Measurements from ENCODE around the gene TBC1D22A. TPM values are rescaled to one million over a fixed set of nuclear protein-coding genes. Genes with fewer than 3 reads are reported as not detected.

TBC1D22A gene
- total and polyA plus RNA-seq, 2 experiments from 2014 or later: 9.6 to 13.3 TPM

DNA sequence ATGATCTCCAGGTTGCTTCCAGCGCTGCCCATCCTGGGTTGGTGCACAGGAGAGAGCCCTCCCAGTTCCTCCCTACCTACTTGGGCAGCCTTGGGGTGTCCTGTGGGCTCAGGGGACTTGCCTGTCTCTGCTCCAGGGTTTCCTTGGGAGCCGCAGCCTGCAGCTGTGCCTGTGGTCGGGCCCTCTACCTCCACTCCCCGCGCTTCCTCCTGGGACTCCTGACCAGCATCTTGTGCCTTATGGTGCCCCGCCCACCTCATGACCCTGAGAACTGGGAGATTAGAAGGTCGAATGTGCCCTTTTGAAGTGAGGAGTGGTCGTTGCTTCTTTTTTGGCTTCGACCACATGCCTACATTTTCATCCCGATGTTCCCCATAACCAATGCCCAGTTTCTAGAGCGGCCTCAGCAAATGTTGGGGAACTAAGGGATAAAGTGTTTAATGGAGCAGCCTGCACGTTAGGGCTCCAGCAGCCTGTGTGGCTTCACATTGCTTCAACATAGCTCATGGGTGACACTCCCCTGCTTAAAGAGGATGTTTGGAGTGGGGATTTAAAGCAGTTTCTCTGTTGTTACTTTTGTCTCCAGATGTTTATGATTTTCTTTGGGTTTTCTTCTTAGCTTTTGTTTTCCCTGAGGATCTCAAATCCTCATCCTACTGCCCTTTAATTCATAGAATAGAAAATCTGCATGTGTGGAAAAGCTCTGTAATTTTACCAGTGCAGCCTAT, 248.8 kb downstream of the TBC1D22A start:
- no peak for DNase-seq (ENCODE audit: low spot score)
- Histone ChIP-seq H3K27ac (ENCODE audit: low read depth) (no peak overlapping the region), H3K27me3 (ENCODE audit: insufficient read depth) (no peaks in the 10 kb centered on the region), H3K4me2 (no peak overlapping the region), H2AFZ (no peak overlapping the region), H3K36me3 (ENCODE audit: insufficient read depth) (no peaks in the 10 kb centered on the region), H3K9me2 (ENCODE audit: insufficient read depth) (no peaks in the 10 kb centered on the region), H3F3A (replicated peaks; ENCODE audit: low read depth) (no peaks in the 10 kb centered on the region), H3K4me1 (ENCODE audit: insufficient read depth) (no peaks in the 10 kb centered on the region), H4K20me1 (replicated peaks; ENCODE audit: insufficient read depth) (no peaks in the 10 kb centered on the region), H3K79me2 (replicated peaks; ENCODE audit: insufficient read depth) (no peaks in the 10 kb centered on the region), H3K4me3 (no peak overlapping the region)
- no peak for ATAC-seq
- H3K27ac Mint-ChIP-seq: no peak overlapping the region
- TF ChIP-seq EZH2 (IDR thresholded peaks at IDR 0.05; ENCODE audit: low read depth, unreplicated experiment) (no peak), NANOG (IDR thresholded peaks at IDR 0.05; ENCODE audit: borderline replicate concordance) (no peak), POLR2AphosphoS5 (IDR thresholded peaks at IDR 0.05; ENCODE audit: low read depth) (no peak), JUNB (IDR thresholded peaks at IDR 0.05; ENCODE audit: unreplicated experiment) (no peak), ZNF462 (CRISPR knock-in tag; IDR thresholded peaks at IDR 0.05) (no peak), CREB1 (CRISPR knock-in tag; IDR thresholded peaks at IDR 0.05; ENCODE audit: low read depth) (no peak)
- TF ChIP-seq, protein P1, sequence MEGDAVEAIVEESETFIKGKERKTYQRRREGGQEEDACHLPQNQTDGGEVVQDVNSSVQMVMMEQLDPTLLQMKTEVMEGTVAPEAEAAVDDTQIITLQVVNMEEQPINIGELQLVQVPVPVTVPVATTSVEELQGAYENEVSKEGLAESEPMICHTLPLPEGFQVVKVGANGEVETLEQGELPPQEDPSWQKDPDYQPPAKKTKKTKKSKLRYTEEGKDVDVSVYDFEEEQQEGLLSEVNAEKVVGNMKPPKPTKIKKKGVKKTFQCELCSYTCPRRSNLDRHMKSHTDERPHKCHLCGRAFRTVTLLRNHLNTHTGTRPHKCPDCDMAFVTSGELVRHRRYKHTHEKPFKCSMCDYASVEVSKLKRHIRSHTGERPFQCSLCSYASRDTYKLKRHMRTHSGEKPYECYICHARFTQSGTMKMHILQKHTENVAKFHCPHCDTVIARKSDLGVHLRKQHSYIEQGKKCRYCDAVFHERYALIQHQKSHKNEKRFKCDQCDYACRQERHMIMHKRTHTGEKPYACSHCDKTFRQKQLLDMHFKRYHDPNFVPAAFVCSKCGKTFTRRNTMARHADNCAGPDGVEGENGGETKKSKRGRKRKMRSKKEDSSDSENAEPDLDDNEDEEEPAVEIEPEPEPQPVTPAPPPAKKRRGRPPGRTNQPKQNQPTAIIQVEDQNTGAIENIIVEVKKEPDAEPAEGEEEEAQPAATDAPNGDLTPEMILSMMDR (conservative IDR thresholded peaks at IDR 0.05; ENCODE audit: low read depth in 2 of 2): no peak
- H3K9me3 Mint-ChIP-seq: no peaks in the 10 kb centered on the region
- no peaks in the 10 kb centered on the region for H3K27me3 Mint-ChIP-seq (ENCODE audit: insufficient read depth, low read depth, poor library complexity)
- H3K36me3 Mint-ChIP-seq (ENCODE audit: low read depth): no peaks in the 10 kb centered on the region; the same call in 2 of the 3 replicates
- H3K4me1 Mint-ChIP-seq: peaks cover 15% of the 10 kb centered on the region
- H3K4me3 Mint-ChIP-seq: no peak overlapping the region
